HG03432 (cell line): ENCODE measurements around the gene NINL.
"Not testable (repeated sequence)": the region's sequence is repeated elsewhere in the genome, so short reads cannot be mapped to it uniquely, and the experiment has no call there.

Source experiments
- ATAC-seq: cut with Tn5 transposase; IDR thresholded peaks from one replicate; pipeline ENCODE4 v1.9.1; 2021; ENCODE audit warnings: mild to moderate bottlenecking, moderate library complexity; ENCODE audit not compliant: unreplicated experiment

NINL gene

DNA sequence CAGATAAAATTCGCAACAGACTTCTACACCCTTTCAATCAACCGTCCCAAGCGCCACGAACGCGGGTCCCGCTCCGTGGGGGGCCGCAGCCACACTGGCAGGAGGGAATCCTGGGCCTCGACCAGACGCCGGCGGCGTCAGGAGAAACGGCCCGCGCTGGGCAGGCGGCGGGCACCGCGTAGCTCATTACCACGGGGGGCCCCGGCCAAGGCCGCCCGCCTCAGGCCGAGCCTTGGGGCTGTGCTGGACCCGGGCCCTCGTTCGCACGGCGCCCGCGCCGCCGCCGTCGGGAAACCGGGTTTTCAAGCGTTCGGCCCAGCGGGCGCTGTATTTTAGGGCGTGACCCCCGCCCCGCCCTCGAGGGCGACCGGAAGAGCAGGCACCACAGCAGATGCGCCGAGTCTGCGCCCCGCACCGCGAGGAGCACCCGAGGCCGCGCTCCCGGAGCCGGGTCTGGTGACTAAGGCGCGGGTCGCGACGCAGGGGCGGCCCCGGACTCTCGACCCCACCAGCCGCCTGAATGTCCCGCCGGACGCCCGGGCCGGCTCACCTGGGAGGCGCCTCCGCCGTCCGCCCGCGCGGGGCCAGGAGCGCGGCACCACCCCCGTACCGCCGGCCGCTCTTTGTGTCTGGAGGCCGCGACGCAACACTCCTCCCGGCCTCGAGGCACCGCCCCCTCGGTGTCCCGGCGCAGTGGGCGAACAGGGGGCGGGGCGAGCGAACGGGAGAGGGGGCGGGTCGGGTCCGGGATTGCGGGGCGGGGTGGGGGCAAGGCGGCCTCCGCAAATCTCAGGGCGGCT, at the start of gene NINL:
NINL (minus strand) TSS at position 627 of the 800 bp plus-strand sequence. CDS start 58,944 bp downstream, outside the sequence.
- ATAC-seq: peak; percentile 66

DNA sequence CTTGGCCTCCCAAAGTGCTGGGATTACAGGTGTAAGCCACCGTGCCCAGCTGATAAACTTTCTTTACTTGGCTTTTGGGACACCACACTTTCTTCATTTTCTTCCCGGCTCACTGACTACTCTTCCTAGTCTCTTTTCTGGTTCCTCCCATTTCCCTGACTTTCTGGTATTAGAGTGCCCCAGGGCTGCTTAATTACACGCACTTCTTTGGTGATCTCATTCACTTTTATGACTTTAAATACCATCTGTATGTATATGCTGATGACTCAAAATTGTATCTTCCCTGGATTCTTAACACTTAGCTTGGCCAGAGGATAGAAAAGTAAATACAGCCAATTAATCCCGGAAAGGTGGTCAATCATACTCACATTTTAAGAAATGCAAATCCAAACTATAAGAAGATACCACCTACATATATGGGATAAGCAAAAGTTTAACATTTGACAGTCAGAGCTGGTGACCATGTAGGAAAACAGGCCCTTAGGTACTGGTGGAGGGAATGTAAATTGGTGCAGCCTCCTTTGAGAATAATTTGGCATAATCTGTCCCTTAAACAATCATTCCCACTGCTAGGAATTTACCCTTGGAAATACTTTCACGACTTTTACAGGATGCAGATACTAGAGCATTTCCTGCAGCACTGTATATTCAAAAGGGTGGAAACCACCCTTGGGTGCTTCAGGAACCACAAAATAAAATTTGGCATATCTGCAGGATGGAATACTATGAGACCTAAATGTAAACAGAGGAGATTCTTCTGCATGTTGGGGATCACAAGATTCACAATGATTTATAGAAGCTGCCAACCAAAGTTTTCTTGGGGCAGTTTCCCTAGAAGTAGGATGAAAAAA, 47.8 kb upstream of the NINL start:
- no peak for ATAC-seq

DNA sequence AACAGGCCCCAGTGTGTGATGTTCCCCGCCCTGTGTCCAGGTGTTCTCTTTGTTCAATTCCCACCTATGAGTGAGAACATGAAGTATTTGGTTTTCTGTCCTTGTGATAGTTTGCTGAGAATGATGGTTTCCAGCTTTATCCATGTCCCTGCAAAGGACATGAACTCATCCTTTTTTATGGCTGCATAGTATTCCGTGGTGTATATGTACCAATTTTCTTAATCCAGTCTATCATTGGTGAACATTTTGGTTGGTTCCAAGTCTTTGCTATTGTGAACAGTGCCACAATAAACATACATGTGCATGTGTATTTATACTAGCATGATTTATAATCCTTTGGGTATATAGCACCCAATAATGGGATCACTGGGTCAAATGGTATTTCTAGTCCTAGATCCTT, 45.3 kb upstream of the NINL start:
- ATAC-seq: not testable (repeated sequence)

DNA sequence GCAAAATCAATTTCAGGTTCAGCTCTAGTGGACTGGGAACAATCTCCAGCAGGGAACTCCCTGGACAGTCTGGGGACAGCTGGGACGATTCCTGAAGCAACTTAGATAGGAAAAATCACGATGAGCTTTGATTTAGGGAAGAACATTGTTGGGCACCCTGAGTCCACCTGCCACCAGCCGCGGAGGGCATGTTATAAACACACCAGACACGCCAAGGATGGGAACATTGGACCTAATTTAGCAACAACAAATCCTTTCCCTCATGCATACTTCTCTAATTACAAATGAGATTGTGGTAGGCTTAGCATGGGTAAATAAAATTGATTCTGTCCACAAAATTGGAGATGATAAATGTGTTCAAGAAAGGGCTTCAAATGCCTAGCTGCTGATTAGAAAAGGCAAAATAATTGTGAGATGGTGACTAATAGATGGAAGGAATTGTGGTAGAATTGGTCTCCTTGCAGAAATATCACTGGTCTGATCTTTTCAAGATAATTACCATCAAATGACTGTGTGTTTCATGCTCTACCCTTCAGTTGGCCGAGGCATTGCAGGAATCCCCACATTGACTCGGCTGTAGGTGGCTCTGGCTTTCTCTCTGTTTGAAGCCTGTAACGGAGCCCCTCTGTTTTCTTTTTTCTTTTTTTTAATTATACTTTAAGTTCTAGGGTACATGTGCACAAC, 44.6 kb upstream of the NINL start:
- no peak for ATAC-seq

DNA sequence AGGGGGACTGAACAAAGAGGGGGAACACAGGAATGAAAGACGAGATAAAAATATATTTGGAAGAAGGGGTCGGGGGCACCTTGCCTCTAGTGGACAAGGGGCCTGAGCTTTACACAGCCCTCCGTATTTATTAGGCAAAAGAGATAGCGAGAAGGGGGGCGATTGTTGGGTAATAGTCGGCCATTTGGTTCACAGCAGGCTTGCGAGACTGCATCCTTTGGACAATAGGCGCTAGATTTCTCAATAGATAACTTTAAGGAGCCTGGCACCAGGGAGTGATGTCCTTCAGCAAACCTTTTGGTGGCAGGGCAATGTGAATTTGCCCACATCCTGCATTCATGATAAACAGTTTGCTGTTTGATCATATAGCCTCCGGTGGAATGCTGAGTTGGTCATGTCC, 41.4 kb upstream of the NINL start:
- ATAC-seq: no peak

DNA sequence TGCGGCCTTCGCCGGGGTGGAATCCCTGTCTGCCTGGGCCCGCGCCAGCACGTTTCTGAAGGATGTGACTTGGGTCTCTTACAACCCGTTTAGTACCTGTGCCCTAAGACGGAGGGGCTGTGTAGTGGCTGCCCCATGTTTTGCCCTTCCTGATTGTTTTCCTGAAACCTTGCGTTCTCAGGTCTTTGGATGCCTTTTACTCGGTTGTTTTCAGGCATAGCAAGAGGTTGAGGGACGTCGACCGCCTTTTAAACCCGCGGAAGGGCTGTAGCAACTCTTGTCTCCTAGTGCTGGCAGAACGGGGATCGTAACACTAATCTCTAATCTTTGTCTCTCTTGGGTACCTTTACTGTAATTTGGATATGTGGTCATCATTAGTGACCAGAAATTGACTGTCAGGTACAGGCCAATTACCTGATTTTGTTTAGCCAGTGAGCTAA, 39.2 kb upstream of the NINL start:
- no peak for ATAC-seq

DNA sequence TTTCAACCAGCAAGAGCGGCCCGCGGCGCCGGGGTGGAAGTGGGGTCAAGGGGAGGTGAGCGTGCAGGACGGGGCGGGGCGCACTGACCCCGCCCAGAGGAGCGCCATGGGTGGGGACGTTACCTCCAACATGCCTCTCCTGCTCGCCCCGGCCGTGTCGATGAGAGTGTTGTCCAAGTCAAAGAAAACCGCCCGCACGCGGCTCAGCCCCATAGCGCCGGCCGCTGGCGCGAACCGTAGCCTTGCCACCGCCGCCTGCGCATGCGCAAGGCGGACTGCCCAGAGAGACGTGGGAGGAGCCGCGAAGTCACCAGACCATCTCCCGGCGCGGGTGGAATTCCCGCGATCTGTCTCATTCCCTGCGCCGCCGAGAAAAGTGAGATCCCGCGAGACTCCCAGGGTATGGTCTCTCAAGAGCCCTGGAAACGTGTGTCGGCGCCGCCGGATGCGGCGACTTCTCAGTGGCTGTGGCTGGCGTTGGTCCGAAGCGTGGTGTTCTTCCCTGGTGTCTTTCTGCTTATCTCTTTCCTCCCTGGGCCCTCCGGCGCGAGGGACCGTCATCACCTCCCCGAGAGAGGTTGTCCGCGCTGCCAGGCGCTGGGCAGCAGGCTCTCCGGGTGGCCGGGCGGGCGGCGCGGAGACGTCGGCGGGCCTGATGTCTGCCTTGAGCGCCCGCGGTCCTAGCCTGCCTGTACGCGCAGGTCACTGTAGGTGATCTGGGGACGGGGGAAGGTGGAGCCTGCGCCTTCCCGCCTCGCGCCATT, 38.6 kb upstream of the NINL start, which contains the start of gene NANP:
NANP (minus strand) TSS at position 279 of the 764 bp plus-strand sequence; CDS start at position 213, 66 bp downstream.
- peak; percentile 87 for ATAC-seq

DNA sequence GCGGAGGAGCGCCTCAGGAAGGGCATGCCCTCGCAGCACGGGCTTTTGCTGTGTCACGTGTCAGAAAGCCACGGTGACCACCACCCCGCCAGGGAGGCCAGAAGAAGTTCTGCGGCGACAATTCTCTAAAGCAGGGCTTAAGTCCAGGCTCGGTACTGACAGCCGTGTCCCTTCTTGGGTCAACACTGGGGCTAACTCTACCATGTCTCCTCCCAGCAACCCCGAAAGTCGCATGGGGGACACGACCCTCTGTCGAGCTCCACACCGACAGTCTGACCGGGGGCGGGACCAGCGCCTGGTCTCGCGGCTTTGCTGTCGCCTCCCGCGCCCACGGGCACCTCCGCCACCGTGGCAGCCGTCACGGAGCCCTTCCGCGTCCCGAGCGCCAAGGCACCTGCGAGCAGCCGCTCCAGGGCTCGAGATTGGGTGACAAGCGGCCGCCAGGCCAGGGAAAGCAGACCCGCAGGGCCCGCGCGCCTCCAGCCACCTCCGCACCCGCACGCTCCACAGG, 37.9 kb upstream of the NINL start:
- ATAC-seq: peak; percentile 19

DNA sequence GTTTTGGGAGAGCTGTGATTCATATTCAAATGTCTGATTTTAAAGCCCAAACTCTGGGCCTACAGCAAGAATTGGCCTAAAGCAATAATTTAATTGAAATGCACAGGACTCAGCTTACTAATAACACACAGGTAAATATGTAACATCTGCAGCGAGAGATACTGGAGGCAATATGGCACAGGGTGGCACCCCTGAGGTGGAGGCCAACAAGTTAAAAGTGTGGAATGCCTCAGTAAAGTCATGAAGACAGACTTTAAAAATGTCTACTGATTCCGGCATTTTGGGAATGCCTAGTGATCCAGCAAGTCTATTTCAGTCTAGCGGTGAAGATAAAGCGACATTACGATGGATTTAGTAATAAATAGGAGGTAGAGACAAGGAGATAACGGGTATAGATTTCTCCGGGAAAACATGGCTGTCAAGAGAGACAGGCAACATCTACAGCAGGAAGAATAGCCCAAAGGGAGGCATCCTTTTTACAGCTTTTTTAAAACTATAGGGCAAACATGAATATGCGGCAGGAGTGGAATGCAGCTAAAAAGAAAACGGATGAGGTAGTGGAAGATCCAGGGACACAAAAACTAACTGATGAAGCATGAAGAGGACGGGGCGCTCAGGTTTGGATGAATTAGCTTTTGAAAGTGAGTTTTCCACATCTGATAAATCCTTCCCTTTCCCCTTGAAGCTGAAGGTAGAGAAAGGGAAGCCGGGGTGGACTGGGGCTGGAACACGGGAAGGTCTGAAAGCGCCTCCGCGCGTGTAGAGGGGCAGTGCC, 37.3 kb upstream of the NINL start:
- ATAC-seq: no peak

DNA sequence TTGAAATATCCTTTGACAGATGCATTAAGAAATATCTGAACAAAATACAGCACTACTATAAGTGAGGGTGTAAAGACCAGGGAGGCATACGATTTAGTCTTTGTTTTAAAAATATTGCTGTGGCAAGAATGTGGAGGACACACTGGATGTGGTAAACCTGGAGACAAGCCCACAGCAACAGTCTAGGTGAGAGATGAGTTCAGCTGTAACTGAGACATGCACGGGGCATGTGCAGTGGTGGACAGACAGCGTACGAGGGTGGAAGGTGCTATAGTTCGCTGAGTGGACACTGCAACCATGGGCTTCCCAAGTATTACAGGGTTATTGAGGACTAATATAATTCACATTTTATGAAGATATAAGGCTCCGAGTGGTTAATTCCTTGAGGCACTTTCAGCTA, 36.7 kb upstream of the NINL start:
- ATAC-seq: no peak

DNA sequence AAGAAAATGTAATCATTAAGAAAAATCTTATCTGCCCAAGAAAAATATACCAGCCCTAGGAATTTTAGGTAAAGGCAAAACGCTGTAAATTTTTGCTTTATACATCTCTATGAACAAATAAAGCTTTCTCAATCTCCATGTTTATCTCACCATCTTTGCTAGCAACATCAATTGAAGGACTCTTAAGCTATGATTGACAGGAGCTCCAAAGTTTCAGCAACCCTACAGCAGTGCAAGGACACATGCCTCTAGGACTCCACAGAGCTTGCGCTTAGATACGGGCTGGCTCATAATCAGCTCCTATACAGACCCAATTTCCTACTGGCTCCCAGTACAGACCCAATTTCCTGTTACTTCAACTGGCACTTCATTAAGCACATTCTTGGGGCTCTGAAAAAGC, 34.2 kb upstream of the NINL start:
- no peak for ATAC-seq

DNA sequence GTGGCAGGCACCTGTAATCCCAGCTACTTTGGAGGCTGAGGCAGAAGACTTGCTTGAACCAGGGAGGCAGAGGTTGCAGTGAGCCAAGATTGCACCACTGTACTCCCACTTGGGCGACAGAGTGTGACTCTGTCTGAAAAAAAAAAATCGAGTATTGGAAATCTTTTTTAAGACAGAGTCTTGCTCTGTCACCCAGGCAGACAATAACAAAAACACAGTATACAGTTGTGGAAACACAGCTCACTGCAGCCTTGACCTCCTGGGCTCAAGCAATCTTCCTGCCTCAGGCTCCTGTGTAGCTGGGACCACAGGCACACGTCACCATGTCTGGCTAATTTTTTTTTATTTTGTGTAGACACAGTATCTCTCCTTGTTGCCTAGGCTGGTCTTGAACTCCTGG, 23.4 kb upstream of the NINL start:
- no peak for ATAC-seq

DNA sequence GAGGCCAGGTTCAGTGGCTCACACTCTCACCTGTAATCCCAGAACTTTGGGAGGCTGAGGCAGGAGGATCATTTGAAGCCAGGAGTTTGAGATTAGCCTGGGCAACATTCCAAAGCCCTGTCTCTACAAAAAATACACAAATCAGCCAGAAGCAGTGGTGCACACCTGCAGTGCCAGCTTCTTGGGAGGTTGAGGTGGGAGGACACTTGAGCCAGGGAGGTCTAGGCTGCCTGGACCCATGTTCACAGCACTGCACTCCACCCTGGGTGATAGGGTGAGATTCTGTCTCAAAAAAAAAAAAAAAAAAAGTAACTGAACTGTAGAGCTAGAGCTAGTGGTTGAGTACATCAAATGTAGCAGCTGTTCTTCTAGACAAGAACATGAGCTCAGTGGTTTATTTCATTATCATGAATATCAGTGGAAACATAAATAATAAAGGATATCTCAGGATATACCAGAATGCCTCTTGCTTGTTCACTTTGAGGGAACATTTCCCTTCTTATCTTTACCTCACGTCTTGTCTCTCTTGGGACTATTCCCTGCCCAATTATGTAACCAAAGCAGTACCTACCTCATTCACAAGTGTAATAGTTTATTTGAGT, 20.9 kb upstream of the NINL start:
- ATAC-seq: no peak

DNA sequence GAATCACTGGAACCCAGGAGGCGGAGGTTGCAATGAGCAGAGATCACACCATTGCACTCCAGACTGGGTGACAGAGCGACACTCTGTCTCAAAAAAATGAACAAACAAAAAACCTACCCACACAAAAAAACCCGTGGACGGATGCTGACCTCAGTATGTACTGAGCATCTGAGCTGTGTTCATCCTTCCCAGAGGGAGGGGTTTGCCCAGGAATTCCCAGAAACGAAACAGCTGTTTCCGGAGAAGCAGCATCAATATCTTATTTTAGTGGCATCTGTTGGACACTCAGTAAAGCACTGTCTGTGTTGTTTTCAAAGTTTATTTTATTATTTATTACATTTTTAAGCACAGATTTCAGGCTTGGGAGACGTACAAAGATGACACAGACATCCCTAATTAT, 19.8 kb upstream of the NINL start:
- ATAC-seq: no peak

DNA sequence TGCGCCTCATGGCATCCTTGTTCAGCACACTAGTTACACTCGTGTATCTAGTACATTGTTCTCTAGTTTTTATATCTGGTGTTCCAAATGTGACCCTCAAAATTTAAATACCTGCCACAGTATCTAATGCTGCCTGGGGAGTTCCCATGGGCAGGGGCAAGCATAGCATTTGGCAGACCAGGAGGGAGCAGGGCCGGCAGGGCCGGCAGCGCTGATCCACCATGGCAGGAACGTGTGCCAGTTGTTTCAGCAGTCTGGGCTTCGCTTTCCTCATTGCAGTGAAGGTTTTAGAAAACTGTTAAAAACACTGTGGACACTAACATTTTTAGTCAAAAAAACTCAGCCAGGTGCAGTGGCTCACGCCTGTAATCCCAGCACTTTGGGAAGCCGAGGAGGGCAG, 19.3 kb upstream of the NINL start:
- ATAC-seq: no peak

DNA sequence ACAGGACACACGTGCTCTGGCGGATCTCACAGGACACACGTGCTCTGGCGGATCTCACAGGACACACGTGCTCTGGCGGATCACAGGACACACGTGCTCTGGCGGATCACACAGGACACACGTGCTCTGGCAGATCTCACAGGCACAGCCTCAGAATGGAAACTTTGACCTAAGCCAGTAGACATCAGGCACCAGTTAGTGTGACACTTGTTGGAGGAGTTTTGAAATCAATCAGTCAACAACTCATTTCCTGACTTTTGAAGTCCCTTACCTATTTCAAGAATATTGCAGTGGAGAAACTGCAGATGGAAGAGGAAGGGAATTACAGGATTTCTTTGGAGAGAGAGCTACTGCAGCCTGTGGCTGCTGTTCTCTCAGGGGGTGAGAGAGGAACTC, 17.6 kb upstream of the NINL start:
- ATAC-seq: not testable (repeated sequence)

DNA sequence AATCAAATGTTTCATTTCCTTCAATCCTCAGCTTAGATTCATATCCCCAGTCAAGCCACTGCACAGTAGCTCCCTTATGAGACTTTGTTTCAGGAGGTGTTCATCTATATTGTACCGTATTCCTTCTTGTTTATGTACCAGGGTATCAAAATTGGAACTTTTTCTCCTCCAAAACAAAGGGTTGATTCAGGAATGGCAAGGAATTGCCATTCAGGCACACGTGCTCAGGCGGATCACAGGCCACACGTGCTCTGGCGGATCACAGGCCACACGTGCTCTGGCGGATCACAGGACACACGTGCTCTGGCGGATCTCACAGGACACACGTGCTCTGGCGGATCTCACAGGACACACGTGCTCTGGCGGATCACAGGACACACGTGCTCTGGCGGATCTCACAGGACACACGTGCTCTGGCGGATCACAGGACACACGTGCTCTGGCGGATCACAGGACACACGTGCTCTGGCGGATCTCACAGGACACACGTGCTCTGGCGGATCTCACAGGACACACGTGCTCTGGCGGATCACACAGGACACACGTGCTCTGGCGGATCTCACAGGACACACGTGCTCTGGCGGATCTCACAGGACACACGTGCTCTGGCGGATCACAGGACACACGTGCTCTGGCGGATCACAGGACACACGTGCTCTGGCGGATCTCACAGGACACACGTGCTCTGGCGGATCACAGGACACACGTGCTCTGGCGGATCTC, 17.0 kb upstream of the NINL start:
- not testable (repeated sequence) for ATAC-seq

DNA sequence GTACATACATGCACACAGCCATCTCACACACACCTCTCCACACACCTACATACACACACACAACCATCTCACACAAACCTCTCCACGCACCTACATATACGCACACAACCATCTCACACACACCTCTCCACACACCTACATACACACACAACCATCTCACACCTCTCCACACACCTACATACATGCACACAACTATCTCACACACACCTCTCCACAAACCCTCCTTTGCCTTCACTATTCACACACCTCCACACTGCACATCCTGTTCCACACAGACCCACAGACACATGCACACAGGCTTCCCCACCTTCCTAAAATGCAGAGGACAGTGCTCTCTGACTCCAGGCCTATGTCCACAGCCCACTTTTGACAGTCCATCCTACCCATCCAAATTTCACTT, 16.3 kb upstream of the NINL start:
- ATAC-seq: no peak

DNA sequence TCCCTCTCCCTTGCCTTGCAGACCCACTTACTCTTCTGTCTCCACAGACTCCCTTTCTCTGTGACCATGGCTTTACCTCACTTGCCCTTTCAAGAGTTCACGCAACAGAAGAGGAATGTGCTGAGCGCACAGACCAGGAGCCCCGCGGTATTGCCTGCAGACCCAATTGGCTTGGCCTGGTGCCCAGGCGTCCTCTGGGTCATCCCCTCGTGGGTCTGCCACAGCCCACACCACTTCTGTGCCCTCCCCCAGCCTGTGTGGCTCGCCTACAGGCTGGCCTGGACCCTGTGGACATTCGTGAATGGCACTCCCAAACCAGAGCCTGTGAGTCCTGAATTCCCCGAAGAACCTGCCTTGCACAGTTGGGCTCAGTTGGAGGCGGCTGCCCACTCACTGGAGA, 15.3 kb upstream of the NINL start:
- ATAC-seq: no peak
